Fibroblast of lung (primary cell): ENCODE measurements around the gene PKN1. TPM values are rescaled to one million over a fixed set of nuclear protein-coding genes. Genes with fewer than 3 reads are reported as not detected.

Source experiments
- DNase-seq, 2 donors: peaks; one replicate each; pipeline versions ENCODE4 v3.0.0 to v3.0.0-alpha.2; 2010; ENCODE audit warnings: low read depth in 2 of 2
- H2AFZ ChIP-seq: 2 replicates; pipeline ENCODE4 v1.5.1; 2012; ENCODE audit warnings: low read length, control low read depth, inconsistent platforms
- H3K27ac ChIP-seq: 2 replicates; pipeline ENCODE4 v1.5.1; 2011; ENCODE audit warnings: low read length, control low read depth; ENCODE audit not compliant: insufficient read depth
- H3K27me3 ChIP-seq: 2 replicates; pipeline ENCODE4 v1.5.1; 2011; ENCODE audit warnings: mild to moderate bottlenecking, low read length; ENCODE audit not compliant: control insufficient read depth, insufficient read depth
- H3K36me3 ChIP-seq: 2 replicates; pipeline ENCODE4 v1.5.1; 2011; ENCODE audit warnings: low read length; ENCODE audit not compliant: control insufficient read depth, insufficient read depth
- H3K4me1 ChIP-seq: 2 replicates; pipeline ENCODE4 v1.5.1; 2011; ENCODE audit warnings: low read length; ENCODE audit not compliant: control insufficient read depth, insufficient read depth; ENCODE audit errors: extremely low read depth
- H3K4me2 ChIP-seq: 2 replicates; pipeline ENCODE4 v1.5.1; 2011; ENCODE audit warnings: low read length, control low read depth; ENCODE audit not compliant: insufficient read depth; ENCODE audit errors: extremely low read depth
- H3K4me3 ChIP-seq, 4 experiments: fragments of 200-600 bp in 1 of 4; sonication (generic) in 1 of 4; replicated peaks in 1 of 4; 2 replicates each; pipeline ENCODE4 v1.5.1; 2011 to 2016; ENCODE audit warnings: low read length in 4 of 4, low read depth in 3 of 4, mild to moderate bottlenecking in 3 of 4, control low read depth in 2 of 4, inconsistent platforms in 1 of 4, mixed read lengths in 1 of 4; ENCODE audit not compliant: insufficient read depth in 1 of 4; ENCODE audit errors: control extremely low read depth in 1 of 4
- H3K79me2 ChIP-seq: 2 replicates; pipeline ENCODE4 v1.5.1; 2012; ENCODE audit warnings: mild to moderate bottlenecking, low read length, inconsistent platforms; ENCODE audit not compliant: control insufficient read depth, insufficient read depth
- H3K9ac ChIP-seq: 2 replicates; pipeline ENCODE4 v1.5.1; 2011; ENCODE audit warnings: mild to moderate bottlenecking, low read length, control low read depth; ENCODE audit not compliant: insufficient read depth
- H3K9me3 ChIP-seq: 2 replicates; pipeline ENCODE4 v1.5.1; 2012; ENCODE audit warnings: low read depth, low read length; ENCODE audit not compliant: control insufficient read depth, insufficient read depth
- H4K20me1 ChIP-seq: 2 replicates; pipeline ENCODE4 v1.5.1; 2011; ENCODE audit warnings: low read length; ENCODE audit not compliant: control insufficient read depth, insufficient read depth; ENCODE audit errors: extremely low read depth
- EZH2 ChIP-seq: IDR thresholded peaks from 2 replicates; pipeline ENCODE4 v1.5.1; 2012; ENCODE audit warnings: low read length, control low read depth, mild to moderate bottlenecking; ENCODE audit errors: missing control alignments
- polyA plus RNA-seq, 2 donors: library from polyadenylated mRNA; depleted of rRNA in 1 of 2; stranded (reverse) in 1 of 2; unstranded in 1 of 2; fragments of >200 nt; gene quantifications; 2 replicates each; pipeline ENCODE4 v1.2.1, GENCODE V29; 2011 to 2012; ENCODE audit warnings: missing spikeins in 1 of 2
- total RNA-seq: library from RNA; depleted of rRNA; stranded (reverse); fragments of >200 nt; gene quantifications from 2 replicates; pipeline ENCODE4 v1.2.1, GENCODE V29; 2014
- TF ChIP-seq, protein P1 (sequence below), 2 donors: IDR thresholded peaks in 1 of 2; conservative IDR thresholded peaks in 1 of 2; 1 replicate in 1 of 2; 2 replicates in 1 of 2; pipeline ENCODE4 v1.5.1; 2011 to 2012; ENCODE audit warnings: low read length in 2 of 2, control low read depth in 1 of 2, inconsistent platforms in 1 of 2, low read depth in 1 of 2, mild to moderate bottlenecking in 1 of 2

The PKN1 gene
- total and polyA plus RNA-seq, 2 donors (not counting 1 experiment from before 2014, with no cell fraction given): 43.2 to 141 TPM

DNA sequence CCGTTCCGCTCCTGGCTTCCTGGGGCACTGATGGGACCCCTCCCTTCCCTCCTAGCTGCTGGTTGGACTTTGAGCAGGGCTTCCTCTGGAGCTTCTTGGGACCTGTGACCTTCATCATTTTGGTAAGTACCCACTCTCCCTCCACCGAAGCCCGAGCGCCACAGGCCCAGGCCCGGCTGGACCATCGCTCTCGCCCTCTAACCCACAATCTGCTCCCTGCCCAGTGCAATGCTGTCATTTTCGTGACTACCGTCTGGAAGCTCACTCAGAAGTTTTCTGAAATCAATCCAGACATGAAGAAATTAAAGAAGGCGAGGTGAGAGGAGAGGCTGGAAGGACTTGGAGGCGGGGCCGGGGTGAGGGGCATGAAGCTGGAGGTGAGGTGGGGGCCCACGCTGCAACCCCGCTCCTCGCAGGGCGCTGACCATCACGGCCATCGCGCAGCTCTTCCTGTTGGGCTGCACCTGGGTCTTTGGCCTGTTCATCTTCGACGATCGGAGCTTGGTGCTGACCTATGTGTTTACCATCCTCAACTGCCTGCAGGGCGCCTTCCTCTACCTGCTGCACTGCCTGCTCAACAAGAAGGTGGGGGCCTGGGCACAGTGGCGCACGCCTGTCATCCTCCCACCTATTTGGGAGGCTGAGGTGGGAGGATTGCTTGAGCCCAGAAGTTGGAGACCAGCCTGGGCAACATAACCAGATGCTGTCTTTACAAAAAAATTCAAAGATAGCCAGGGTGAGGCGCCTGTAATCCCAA lies 26.3 kb upstream of the PKN1 start:
- Histone ChIP-seq H3K9me3 (no peaks in the 10 kb centered on the region), H3K27ac (peak overlapping the region; percentile 10), H3K27me3 (no peaks in the 10 kb centered on the region), H3K36me3 (peaks cover 62% of the 10 kb centered on the region), H4K20me1 (no peaks in the 10 kb centered on the region), H3K4me1 (no peaks in the 10 kb centered on the region), H3K4me2 (no peak overlapping the region), H3K79me2 (peaks cover 16% of the 10 kb centered on the region), H3K4me3 (no peak overlapping the region), H3K9ac (no peak overlapping the region), H2AFZ (no peak overlapping the region)
- no peak for TF ChIP-seq EZH2
- TF ChIP-seq, protein P1, sequence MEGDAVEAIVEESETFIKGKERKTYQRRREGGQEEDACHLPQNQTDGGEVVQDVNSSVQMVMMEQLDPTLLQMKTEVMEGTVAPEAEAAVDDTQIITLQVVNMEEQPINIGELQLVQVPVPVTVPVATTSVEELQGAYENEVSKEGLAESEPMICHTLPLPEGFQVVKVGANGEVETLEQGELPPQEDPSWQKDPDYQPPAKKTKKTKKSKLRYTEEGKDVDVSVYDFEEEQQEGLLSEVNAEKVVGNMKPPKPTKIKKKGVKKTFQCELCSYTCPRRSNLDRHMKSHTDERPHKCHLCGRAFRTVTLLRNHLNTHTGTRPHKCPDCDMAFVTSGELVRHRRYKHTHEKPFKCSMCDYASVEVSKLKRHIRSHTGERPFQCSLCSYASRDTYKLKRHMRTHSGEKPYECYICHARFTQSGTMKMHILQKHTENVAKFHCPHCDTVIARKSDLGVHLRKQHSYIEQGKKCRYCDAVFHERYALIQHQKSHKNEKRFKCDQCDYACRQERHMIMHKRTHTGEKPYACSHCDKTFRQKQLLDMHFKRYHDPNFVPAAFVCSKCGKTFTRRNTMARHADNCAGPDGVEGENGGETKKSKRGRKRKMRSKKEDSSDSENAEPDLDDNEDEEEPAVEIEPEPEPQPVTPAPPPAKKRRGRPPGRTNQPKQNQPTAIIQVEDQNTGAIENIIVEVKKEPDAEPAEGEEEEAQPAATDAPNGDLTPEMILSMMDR (conservative IDR thresholded peaks at IDR 0.05 in 1 of 2, IDR thresholded peaks at IDR 0.05 in 1 of 2; ENCODE audit: low read depth in 1 of 2, low read length in 2 of 2): no peak
- no peak for DNase-seq

DNA sequence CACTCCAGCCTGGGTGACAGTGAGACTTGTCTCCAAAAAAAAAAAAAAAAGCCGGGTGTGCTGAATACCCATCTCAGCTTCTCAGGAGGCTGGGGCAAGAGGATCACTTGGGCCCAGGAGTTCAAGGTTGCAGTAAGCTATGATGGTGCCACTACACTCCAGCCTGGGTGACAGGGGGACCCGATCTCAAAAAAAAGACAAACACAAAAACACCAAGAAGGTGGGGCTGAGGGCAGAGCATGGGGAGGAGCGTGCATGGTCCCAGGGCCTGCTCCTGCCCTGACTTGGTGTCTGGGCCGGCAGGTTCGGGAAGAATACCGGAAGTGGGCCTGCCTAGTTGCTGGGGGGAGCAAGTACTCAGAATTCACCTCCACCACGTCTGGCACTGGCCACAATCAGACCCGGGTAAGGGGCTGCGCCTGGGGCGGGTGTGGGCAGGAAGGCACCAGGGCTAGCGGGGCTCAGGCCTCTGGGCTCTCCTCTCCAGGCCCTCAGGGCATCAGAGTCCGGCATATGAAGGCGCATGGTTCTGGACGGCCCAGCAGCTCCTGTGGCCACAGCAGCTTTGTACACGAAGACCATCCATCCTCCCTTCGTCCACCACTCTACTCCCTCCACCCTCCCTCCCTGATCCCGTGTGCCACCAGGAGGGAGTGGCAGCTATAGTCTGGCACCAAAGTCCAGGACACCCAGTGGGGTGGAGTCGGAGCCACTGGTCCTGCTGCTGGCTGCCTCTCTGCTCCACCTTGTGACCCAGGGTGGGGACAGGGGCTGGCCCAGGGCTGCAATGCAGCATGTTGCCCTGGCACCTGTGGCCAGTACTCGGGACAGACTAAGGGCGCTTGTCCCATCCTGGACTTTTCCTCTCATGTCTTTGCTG lies 25.3 kb upstream of the PKN1 start:
- Histone ChIP-seq H3K27ac (no peak overlapping the region), H4K20me1 (peaks cover 3% of the 10 kb centered on the region), H3K4me2 (no peak overlapping the region), H3K9me3 (no peaks in the 10 kb centered on the region), H3K9ac (no peak overlapping the region), H3K4me1 (no peaks in the 10 kb centered on the region), H3K27me3 (no peaks in the 10 kb centered on the region), H3K36me3 (peaks cover 66% of the 10 kb centered on the region), H3K79me2 (peaks cover 27% of the 10 kb centered on the region), H2AFZ (no peak overlapping the region), H3K4me3 (no peak overlapping the region)
- DNase-seq: no peak
- TF ChIP-seq, protein P1 (conservative IDR thresholded peaks at IDR 0.05 in 1 of 2, IDR thresholded peaks at IDR 0.05 in 1 of 2; ENCODE audit: low read depth in 1 of 2, low read length in 2 of 2): no peak
- no peak for TF ChIP-seq EZH2

DNA sequence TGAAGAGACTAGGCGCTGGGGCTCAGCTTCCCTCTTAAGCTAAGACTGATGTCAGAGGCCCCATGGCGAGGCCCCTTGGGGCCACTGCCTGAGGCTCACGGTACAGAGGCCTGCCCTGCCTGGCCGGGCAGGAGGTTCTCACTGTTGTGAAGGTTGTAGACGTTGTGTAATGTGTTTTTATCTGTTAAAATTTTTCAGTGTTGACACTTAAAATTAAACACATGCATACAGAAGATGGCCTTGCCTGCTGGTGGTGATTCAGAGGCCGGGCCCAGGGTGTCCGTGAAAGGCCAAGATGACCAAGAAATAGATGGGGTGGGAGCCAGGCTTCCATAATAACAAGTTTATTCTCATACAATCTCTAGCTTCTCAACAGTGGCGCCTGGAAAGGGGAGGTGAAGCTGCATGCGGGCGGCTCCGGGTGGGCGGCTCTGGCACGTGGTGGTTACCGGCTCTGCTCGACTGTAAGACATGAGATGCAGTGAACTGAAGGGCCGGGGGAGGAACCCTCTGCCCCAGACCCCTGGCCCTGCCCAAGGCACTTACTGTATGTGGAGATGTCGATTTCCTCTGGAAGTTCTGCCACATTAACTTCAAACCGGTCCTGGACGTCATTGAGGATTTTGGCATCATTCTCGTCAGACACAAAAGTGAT lies 24.5 kb upstream of the PKN1 start:
- peaks cover 3% of the 10 kb centered on the region for H4K20me1 ChIP-seq
- no peaks in the 10 kb centered on the region for H3K27me3 ChIP-seq
- H3K9me3 ChIP-seq: no peaks in the 10 kb centered on the region
- no peak overlapping the region for H3K4me3 ChIP-seq
- no peak overlapping the region for H3K27ac ChIP-seq
- H3K9ac ChIP-seq: no peak overlapping the region
- TF ChIP-seq EZH2: no peak
- TF ChIP-seq, protein P1 (conservative IDR thresholded peaks at IDR 0.05 in 1 of 2, IDR thresholded peaks at IDR 0.05 in 1 of 2; ENCODE audit: low read depth in 1 of 2, low read length in 2 of 2): no peak
- H3K36me3 ChIP-seq: peaks cover 67% of the 10 kb centered on the region
- H3K79me2 ChIP-seq: peaks cover 34% of the 10 kb centered on the region
- no peak for DNase-seq
- H3K4me2 ChIP-seq: no peak overlapping the region
- H3K4me1 ChIP-seq: no peaks in the 10 kb centered on the region
- H2AFZ ChIP-seq: no peak overlapping the region
